ENCODE data around the gene BIVM. TPM values are rescaled to one million over a fixed set of nuclear protein-coding genes. Genes with fewer than 3 reads are reported as not detected.

The BIVM gene
- polyA plus RNA-seq, 3 donors, result 0.76 to 1.1 (median 0.81) TPM

GRCh38 chr13:102878481-102878880, 79.6 kb downstream of the BIVM start:
- Mint-ChIP-seq H3K4me3 (no peak overlapping the region), H3K4me1 (no peaks in the 10 kb centered on the region), H3K27ac (peak overlapping the region in 1 of 7 donors; percentile 33), H3K9me3 (no peaks in the 10 kb centered on the region), H3K27me3 (ENCODE audit: low read depth in 3 of 3) (no peaks in the 10 kb centered on the region), H3K36me3 (peaks cover 40 to 48% of the 10 kb centered on the region in 2 donors)
- H2AFZ ChIP-seq (ENCODE audit: insufficient read depth, low read depth, low read length, poor library complexity, severe bottlenecking), result no peak overlapping the region
- intact Hi-C loops (cut with micrococcal nuclease), result no loop called here
- H3K4me1 ChIP-seq (ENCODE audit: control insufficient read depth in 1 of 2, insufficient read depth in 2 of 2, low read length in 2 of 2), result no peaks in the 10 kb centered on the region
- H3K9me3 ChIP-seq (replicated peaks in 1 of 2; ENCODE audit: control insufficient read depth in 1 of 2, insufficient read depth in 1 of 2, low read length in 2 of 2), result no peaks in the 10 kb centered on the region
- WGBS (ENCODE audit: insufficient coverage), result 100% methylated on average over 5 of the region's 5 CpGs
- no peak overlapping the region for H3K4me3 ChIP-seq (replicated peaks in 1 of 3; ENCODE audit: low read depth in 2 of 3, low read length in 3 of 3)
- no peak overlapping the region for H3K4me2 ChIP-seq (replicated peaks; ENCODE audit: extremely low read depth, low read length, poor library complexity, severe bottlenecking)
- H3K36me3 ChIP-seq (replicated peaks in 1 of 2; ENCODE audit: control insufficient read depth in 1 of 2, insufficient read depth in 2 of 2, low read length in 2 of 2), result peaks cover 44 to 50% of the 10 kb centered on the region in 2 donors
- no peak overlapping the region for H3K9ac ChIP-seq (ENCODE audit: insufficient read depth, low read length, poor library complexity, severe bottlenecking)
- H3K79me2 ChIP-seq (ENCODE audit: insufficient read depth, low read length), result no peaks in the 10 kb centered on the region
- TF ChIP-seq CTCF (IDR thresholded peaks at IDR 0.05), result no peak
- no peak overlapping the region for H3K27ac ChIP-seq (ENCODE audit: low read depth in 1 of 2, low read length in 2 of 2)
- DNase-seq, result no peak
- no peaks in the 10 kb centered on the region for H4K20me1 ChIP-seq (ENCODE audit: insufficient read depth, low read length)
- H3K27me3 ChIP-seq (ENCODE audit: control insufficient read depth in 2 of 2, insufficient read depth in 2 of 2, low read length in 2 of 2), result no peaks in the 10 kb centered on the region

GRCh38 chr13:102879793-102880499, 81.0 kb downstream of the BIVM start:
- Histone ChIP-seq H3K27ac (ENCODE audit: low read depth in 1 of 2, low read length in 2 of 2) (no peak overlapping the region), H3K4me3 (replicated peaks in 1 of 3; ENCODE audit: low read depth in 2 of 3, low read length in 3 of 3) (no peak overlapping the region), H3K79me2 (ENCODE audit: insufficient read depth, low read length) (no peaks in the 10 kb centered on the region), H3K4me1 (ENCODE audit: control insufficient read depth in 1 of 2, insufficient read depth in 2 of 2, low read length in 2 of 2) (no peaks in the 10 kb centered on the region), H3K4me2 (replicated peaks; ENCODE audit: extremely low read depth, low read length, poor library complexity, severe bottlenecking) (no peak overlapping the region), H3K36me3 (replicated peaks in 1 of 2; ENCODE audit: control insufficient read depth in 1 of 2, insufficient read depth in 2 of 2, low read length in 2 of 2) (peaks cover 30 to 35% of the 10 kb centered on the region in 2 donors), H2AFZ (ENCODE audit: insufficient read depth, low read depth, low read length, poor library complexity, severe bottlenecking) (no peak overlapping the region), H3K9ac (ENCODE audit: insufficient read depth, low read length, poor library complexity, severe bottlenecking) (no peak overlapping the region), H3K9me3 (replicated peaks in 1 of 2; ENCODE audit: control insufficient read depth in 1 of 2, insufficient read depth in 1 of 2, low read length in 2 of 2) (no peaks in the 10 kb centered on the region), H4K20me1 (ENCODE audit: insufficient read depth, low read length) (no peaks in the 10 kb centered on the region), H3K27me3 (ENCODE audit: control insufficient read depth in 2 of 2, insufficient read depth in 2 of 2, low read length in 2 of 2) (no peaks in the 10 kb centered on the region)
- WGBS (ENCODE audit: insufficient coverage), result 91% methylated on average over 7 of the region's 13 CpGs
- Mint-ChIP-seq H3K27ac (no peak overlapping the region), H3K27me3 (ENCODE audit: low read depth in 3 of 3) (no peaks in the 10 kb centered on the region), H3K4me3 (no peak overlapping the region), H3K4me1 (no peaks in the 10 kb centered on the region), H3K9me3 (no peaks in the 10 kb centered on the region), H3K36me3 (peaks cover 32 to 33% of the 10 kb centered on the region in 2 donors)
- no peak for DNase-seq
- intact Hi-C loops (cut with micrococcal nuclease), result no loop called here
- TF ChIP-seq CTCF (IDR thresholded peaks at IDR 0.05), result no peak

All from CD14-positive monocyte (primary cell).